Gastroesophageal sphincter (tissue), 3 donors: ENCODE measurements around the gene COLQ.

Experiments used
- EP300 ChIP-seq: sonication (generic); formaldehyde crosslinking; IDR thresholded peaks from one replicate; pipeline ENCODE4 v1.6.1; 2017; ENCODE audit warnings: antibody characterized with exemption, mild to moderate bottlenecking
- TF ChIP-seq, protein P1 (sequence below), 4 experiments: fragments of 200-600 bp in 2 of 4; fragments of 450-650 bp in 2 of 4; sonication (generic) in 1 of 4; IDR thresholded peaks; one replicate each; pipeline ENCODE4 v1.5.1; 2017 to 2019; ENCODE audit warnings: antibody characterized with exemption in 4 of 4, mild to moderate bottlenecking in 2 of 4, moderate library complexity in 2 of 4

DNA sequence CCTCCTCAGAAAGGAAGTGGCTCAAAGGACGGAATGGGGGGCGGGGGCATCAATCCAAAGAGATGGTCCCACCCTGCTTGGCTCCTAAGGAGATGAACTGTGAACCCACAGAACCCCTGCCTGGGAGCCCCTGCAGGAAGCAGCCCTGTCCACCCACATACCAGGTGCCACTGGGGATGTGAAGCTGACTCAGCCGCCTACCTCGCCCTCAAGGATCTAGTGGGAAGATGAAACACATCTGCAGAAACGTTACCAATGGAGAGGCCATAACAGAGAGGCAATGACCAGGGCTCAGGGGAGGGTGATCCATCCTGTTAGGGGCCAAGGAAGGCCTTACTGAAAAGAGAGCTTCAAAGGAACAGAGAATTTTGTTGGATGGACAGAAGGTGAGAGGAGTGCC, 59.1 kb downstream of the COLQ start:
- TF ChIP-seq, protein P1, sequence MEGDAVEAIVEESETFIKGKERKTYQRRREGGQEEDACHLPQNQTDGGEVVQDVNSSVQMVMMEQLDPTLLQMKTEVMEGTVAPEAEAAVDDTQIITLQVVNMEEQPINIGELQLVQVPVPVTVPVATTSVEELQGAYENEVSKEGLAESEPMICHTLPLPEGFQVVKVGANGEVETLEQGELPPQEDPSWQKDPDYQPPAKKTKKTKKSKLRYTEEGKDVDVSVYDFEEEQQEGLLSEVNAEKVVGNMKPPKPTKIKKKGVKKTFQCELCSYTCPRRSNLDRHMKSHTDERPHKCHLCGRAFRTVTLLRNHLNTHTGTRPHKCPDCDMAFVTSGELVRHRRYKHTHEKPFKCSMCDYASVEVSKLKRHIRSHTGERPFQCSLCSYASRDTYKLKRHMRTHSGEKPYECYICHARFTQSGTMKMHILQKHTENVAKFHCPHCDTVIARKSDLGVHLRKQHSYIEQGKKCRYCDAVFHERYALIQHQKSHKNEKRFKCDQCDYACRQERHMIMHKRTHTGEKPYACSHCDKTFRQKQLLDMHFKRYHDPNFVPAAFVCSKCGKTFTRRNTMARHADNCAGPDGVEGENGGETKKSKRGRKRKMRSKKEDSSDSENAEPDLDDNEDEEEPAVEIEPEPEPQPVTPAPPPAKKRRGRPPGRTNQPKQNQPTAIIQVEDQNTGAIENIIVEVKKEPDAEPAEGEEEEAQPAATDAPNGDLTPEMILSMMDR (IDR thresholded peaks at IDR 0.05), result no peak
- no peak for TF ChIP-seq EP300
